NCI-H510A (cell line): ENCODE results near the gene PGF.

Source experiments
- DNase-seq: peaks from one replicate; lab custom pipeline; 2025; lab: John Stamatoyannopoulos, UW

Gene PGF

DNA sequence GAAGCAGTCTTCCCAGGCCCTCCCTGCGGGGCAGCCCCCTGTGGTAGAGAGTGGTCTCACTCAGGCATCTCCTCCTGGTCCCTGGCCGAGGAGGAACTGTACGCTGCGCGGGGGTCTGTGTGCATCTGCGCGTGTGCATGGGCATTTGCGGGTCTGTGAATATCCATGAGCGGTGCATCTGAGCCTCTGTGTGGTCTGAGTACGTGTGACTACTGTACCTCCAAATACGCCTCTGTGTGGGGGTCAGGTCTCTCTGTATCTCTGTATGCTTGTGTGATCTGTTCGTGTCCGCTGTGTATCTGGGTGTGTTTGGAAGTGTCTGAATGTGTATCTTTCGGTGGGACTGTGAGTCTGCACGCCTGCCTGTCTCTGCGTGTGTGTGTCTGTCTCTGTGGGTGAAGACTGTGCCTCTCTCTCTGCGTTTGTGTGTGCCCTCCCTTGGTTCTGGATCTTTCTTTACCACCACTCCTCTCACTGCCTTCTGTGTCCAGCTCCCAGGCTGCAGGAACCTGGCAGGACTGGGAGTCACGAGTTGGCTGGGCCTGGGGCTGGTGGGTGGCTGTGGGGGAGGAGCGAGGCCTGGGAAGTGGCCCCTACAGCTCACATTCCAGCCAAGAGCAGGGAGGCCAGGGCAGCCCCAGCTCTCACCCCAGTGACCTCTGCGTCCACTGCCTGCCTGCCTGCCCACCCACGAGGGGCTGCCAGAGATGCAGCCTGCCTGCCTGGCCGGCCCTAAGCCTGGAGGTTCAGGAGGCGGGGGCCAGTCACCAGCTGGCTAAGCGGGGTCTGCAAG lies 1.1 kb upstream of the PGF start:
- DNase-seq = no peak

DNA sequence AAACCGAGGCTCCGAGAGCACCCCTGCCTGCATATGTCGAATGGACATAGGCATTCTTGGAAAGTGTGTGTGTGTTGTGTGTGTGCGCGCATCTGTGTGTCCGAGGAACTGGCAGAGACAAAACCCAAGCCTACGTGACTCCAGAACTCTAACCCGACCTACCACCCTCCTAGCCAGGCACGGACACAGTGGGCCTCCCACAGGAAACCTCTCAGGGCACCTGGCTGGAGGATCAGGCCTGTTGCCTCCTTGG lies 556 bp upstream of the PGF start:
- no peak for DNase-seq

DNA sequence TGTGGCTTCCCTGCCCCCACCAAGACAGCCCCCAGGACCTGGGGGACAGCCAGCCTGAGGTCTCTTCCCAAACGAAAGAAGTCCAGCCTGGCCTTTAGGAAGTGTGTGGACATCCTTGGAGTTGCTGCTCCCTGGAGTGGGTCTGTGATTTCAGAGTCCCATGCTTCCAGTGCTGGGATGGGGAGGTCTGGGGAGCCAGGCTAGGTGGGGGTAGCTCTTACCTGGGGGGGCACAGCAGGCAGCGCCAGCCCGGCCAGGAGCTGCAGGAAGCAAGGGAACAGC lies 509 bp downstream of the PGF start:
- DNase-seq = no peak

- DNase-seq = peak; percentile 27
Measured at GRCh38 chr14:74954232-74954946, 1.0 kb downstream of the PGF start.

DNA sequence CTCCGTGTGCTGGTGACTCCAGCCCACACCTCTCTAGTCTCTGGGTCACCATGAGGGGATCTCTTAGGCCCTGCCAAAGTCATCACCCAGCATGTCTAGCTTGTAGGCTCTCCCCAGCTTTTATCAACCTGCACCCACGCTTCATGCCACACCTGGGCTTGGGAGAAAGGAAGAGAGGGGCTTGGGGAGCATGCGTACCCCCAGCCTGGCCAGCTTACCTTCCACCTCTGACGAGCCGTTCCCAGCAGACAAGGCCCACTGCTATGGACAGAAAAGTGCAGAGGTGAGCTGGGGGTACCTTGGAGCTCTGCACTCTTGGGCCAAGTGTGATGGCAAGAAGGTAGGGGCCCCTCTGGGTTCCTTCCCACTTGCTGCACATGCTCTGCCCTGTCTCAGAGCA lies 1.7 kb downstream of the PGF start:
- DNase-seq = no peak

DNA sequence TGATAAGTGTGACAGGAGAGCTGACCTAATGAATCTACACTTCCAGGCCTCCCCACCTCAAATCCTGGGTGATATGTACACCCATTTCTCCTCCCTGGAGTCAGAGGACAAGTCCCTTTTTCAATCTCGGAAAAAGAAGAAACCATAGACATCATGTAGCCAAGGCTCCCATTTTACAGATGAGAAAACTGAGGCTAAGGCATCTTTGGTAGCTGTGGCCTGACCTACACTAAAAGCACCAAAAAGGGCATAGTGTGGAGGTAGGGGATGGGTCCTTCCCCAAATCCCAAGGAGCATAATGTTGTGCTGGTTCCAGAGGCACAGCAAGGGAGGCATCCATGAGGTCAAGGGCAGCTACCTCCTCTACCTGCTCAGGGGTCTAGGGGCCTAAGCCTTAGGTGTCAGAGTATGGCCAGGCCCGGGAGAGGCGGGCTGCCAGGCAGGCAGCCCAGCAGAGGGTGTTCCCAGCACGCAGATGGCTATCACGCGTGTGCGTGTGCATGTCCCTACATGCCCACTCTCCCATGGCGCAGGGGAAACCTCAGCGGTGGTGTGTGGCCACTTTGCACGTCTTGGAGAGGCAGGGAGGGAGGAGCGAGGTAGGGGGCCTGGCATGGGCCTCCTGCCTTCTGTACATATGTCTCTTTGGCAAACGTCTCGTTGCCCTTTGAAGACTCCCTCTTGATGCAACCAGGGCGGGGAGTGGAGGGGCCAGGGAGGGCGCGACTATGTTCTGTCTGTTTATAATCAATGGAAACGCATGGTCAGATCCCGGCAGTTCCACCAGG lies 2.5 kb downstream of the PGF start:
- DNase-seq = no peak

GRCh38 chr14:74952180-74952665 lies 3.2 kb downstream of the PGF start:
- DNase-seq = no peak

DNA sequence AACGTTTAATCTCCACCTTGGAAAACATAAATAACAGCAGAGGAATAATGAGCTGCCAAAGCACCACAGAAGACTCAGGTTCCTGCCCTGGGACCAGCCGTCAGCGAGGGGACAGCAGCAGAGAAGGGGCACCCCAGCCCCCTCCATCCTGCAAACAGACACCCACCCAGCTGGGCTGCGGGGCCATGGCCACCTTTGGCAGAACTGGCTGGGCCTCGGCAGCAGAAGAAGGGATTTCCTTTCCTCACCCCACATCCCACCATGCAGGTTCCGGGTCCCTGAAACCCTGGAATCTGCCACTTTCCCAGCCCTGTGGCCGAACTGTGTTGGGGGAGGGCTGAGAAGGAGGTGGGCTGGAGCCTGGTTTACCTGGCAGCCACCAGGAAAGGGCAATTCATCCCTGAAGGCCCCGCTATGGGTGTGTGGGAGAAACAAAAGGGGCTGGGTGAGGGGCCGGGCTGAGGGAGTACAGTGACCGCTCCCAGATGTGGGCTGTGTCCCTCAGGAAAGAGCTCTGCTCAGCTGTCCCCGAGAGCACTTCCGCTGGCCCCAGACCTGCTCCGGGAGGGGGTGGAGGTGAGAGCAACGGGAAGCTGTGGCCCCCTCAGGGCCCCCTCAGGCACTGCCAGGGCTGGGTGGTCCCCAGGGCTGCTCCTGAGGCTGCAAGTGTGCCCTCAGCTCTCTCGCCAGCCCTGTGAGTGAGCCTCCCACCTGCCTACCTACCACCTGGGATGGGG lies 3.8 kb downstream of the PGF start:
- no peak for DNase-seq

- DNase-seq = no peak
Measured at GRCh38 chr14:74950795-74951442, 4.5 kb downstream of the PGF start.

DNA sequence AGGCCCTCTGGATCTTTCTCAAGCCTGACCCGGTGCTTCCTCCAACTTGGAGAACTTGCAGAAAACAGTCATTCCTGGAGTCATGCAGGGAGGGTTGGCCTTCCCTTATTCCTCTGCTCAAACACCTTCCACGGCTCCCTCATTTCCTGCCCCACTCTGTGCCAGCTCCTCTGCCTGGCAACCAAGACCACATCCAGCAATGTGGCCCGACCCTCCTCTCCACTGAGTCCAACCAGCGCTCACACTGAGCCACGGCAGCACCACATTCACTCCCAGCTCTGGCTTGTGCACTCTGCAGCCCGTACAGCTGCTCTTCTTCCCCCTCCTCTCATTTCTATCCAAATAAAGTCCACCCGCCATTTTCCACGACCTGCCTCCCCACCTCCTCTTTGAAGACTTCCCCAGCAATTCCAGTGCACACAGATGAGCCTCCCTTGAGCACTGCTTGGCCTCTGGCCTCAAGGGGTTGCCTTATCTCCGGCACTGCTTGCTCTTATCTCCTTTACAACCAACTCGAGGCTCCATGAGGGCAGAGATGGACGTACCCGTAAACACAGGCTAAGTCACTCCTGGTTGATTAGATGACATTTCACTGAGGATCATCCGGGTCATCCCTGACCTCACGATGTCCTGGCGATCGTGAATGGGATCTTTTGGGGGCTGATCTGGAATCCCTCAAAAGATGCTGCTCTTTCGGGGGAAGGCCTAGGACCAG lies 5.4 kb downstream of the PGF start:
- DNase-seq = no peak

- DNase-seq = no peak
Measured at GRCh38 chr14:74949191-74949601, 6.2 kb downstream of the PGF start.

GRCh38 chr14:74948228-74949175 lies 6.9 kb downstream of the PGF start:
- no peak for DNase-seq

GRCh38 chr14:74947353-74948227 lies 7.8 kb downstream of the PGF start:
- no peak for DNase-seq

DNA sequence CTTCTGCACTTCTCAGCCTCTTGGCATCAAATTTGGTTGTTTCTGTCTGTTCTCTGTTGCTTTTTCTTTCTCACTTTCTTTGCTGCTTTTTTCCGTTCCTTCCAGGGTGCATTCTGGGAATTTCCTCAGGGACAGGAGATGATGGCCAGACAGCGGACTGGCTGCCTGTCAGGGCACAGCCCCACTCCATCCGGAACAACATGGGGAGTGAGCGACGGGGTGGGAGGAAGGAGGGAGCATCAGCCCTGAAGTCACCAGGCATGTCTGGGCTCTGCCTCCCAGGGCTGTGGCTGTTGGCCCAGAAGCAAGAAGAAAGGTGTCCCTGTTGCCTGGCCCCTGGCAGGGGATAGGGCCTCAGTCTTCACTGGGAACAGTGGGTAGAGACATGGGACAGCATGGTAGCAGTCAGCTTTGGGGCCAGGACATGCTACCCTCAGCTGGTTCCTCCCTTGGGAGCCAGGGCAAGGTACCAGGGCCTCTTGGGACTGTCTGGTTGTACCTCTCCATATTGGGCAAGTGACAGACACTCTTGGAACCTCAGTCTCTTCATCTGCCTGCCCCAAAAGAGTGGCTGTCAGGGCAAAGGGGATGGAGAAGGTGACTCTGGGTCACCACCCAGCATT lies 8.6 kb downstream of the PGF start:
- DNase-seq = no peak

GRCh38 chr14:74945852-74946658 lies 9.3 kb downstream of the PGF start:
- peak; percentile 29 for DNase-seq

DNA sequence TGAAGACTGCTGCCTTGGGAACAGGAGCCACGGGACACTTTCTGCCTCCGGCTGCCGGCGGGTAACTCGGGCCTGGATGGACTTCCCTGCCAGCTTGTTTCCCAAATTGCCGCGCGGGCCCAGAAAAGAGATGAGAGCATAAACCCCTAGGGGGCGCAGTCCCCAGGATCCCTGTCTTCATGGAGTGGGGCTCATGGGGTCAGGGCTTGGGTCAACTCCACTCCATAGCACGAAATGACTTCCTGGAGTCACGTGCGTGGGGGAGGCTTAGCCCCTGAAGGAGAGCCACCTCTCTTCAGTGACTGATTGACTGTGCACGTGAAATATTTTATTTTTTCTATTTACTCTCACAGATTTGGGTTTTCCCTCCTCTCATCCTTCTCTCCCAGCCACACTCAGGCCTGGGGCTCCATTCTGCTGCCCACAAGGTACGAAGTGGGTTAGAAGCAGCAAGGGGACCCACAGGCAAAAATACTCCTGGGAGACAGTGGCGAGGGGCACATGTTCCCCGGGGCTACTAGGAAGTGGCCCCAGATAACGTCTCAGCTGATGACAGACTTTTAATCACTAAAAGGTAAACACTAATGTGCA lies 10.0 kb downstream of the PGF start:
- DNase-seq = no peak

DNA sequence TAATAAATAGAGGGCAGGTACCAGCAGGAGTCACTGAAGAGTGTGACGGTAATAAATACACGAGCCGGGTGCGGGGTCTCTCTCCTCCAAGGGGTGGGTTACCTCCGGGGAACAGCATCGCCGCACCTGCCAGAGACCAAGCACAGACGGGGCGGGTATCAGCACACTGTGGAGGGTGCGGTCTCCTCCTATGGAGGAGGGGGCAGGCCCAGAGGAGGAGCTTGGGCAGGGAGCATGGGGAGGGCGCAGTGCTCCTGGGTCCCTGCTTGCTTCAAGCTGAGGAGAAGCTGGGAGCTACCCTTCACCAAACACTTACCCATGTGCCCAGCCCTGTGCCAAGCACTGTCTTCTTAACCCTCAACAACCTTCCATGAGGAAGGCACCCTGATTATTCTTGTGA lies 12.8 kb downstream of the PGF start:
- DNase-seq = no peak
